Measurements from ENCODE around the gene ITGB4.
A peak's percentile ranks its signal among the peaks of the same experiment; 100 is the strongest.
"Not testable (repeated sequence)": the region's sequence is repeated elsewhere in the genome, so short reads cannot be mapped to it uniquely, and the experiment has no call there.

ITGB4 gene

DNA sequence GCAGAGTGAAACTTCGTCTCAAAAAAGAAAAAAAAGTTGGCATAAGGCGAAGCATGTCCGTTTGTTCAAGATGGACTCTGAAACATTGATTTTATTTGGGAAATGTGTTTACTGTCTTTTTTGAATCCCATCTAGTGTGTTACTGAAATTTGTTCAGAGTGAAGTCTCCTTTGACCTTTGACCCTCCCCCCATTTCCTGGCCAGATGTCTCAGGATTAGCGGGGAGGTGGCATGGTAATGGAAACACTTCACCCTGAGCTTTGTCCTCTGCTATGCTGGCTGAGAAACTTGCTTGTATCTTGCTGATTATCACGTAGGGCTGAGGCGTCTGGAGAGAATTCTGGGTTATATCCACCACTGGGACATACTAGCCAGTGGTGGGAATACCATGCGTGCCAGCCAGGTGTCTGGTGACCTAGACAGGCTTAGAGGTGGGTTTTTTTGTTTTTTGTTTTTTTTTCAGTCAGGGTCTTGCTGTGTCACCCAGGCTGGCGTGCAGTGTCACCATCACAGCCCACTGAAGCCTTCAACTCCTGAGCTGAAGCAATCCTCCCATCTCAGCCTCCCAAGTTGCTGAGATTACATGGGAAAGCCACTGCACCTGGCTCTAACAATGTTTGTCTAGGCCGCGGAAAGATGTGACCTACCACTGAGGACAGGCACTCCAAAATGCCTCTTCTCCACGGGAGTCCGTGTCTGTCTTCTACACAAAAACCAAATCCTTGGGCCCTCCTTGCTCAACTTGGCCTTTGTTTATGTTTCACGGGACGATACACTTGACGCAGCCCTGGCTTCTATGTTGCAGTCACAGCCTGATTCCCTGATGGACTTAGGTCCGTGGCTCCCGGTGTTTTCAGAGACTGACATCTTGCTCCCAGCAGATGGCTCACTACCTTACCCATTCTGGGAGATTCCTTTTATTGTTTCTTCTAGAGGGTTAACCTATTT, 50.3 kb downstream of the ITGB4 start:
- peak; percentile 25 for DNase-seq (ENCODE audit: low read depth)

- no peak for DNase-seq (ENCODE audit: low read depth)
These were observed 52.0 kb downstream of the ITGB4 start for GRCh38 chr17:75773121-75773807.

DNA sequence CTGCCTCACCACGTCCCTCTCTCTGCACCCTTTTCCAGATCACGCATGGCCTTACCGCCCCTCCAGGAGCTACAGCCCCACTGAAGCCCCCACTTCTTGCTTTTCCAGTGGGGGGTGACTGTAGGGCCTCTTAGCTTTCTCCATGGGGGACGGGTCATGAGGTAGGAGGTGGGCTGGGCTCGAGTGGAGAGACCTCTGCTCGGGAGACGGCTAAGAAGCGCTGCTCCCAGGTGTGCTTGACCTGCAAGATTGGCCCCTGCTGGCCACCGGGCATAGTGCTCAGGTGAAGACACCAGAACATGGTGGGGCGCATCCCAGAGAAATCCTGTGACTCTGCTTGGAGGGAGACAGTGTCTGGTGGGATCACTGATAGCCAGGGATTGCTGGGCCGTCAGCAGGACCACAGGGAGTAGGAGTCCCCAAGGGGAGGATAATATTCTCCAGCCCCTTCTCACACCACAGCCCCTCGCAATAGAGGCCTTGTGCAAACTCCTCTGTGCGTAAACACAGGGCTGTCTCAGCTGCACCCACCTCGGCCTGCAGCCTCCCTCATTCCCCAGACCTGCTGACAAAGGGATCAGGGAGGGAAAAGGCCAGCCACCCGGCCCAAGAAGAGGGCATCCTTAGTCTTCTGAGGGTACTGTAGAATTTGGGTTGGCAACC, 52.7 kb downstream of the ITGB4 start:
- DNase-seq (ENCODE audit: low read depth): no peak

DNA sequence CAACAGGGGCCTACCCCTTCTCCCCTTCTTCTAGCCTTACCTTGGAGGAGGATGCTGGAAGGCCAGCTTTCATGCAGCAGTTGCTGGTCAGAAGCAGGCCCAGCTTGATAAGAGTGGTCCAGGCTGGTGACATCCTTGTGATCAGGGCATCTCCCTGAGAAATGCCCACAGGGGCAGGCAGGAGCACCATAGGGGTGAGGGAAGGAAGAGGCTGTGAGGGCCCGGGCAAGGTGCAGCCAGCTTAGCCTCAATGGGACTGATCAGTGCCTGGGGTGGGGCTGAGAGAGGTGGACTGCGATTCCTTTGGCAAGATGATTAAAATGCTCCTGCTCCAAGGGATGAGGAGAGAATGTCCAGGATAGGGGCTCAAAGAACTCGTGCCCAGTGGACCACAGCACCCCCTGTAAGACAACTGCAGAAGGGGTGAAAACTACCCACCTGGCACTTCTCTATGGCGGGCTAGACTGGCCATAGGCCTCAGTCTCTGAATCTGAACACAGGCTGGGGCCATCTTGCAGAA, 53.3 kb downstream of the ITGB4 start:
- no peak for DNase-seq (ENCODE audit: low read depth)

- peak; percentile 21 for DNase-seq (ENCODE audit: low read depth)
These were observed 53.9 kb downstream of the ITGB4 start for GRCh38 chr17:75774991-75775668.

DNA sequence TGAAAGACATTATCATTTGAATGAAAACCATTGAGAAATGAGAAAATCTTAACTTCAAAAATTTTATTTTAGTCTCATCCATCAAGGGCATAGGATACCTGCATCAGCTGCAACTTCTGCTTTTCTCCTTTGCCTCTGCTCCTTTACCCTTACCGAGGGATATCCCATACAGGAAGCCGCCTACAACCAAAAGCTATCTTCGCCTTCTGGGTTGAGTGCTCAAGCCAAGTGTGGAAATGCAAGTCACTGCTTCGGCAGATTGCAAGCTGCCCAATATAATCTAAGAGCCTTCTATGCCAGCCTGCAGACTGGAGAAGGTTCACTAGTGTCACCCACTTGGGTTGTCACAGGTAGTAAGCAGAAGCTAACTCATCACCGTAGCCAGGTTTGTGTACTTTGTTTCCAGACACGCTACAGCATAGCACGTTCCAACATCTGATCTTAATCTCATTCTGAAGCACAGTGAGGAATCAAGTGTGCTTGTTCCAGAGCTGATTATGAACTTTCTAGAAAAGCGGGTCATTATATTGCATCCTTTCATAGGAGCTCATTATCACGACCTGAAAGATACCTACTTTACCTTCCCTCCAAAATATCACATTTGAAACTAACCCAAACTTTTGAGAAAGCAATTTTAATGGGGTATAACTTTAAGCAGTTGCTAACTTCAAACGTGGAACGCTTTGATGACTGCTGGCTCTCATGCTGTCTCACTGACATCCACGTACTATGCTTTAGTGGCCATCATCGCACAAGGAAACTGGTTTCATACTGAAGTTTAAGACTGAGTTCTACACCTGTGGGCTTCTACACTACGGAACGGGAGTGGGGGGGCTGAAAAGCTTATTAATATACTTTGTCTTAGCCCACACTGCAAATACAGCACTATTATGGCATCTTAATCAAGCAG, 55.4 kb downstream of the ITGB4 start:
- peak; percentile 12 for DNase-seq (ENCODE audit: low read depth)

DNA sequence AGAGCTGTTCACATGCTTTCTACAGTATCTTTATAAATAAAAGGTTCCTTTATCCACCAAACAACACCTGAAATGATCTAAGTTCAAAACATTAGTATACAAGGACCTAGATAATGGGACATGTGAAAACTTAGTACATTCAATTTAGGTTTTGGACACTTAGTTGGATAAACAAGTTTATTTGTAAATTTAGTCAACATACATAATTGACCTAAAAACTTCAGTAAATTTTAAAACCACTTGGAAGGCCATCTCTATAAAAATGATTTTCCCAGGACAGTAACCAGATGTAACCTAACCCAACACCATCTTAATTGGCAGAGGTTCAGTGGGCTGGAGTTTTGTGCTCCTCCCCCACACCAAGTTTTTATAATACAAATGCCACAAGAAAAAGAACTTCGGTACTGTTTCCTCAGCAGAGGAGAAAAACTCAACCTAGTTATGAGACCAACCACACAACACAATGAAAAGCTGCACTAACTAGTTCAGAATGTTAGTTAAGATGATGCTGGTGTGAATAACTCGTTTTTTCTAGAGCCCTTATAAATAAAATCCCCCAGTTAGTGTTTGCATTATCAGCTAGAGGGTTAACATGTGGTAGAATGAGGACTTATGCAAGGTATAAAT, 56.1 kb downstream of the ITGB4 start:
- peak; percentile 50 for DNase-seq (ENCODE audit: low read depth)

DNA sequence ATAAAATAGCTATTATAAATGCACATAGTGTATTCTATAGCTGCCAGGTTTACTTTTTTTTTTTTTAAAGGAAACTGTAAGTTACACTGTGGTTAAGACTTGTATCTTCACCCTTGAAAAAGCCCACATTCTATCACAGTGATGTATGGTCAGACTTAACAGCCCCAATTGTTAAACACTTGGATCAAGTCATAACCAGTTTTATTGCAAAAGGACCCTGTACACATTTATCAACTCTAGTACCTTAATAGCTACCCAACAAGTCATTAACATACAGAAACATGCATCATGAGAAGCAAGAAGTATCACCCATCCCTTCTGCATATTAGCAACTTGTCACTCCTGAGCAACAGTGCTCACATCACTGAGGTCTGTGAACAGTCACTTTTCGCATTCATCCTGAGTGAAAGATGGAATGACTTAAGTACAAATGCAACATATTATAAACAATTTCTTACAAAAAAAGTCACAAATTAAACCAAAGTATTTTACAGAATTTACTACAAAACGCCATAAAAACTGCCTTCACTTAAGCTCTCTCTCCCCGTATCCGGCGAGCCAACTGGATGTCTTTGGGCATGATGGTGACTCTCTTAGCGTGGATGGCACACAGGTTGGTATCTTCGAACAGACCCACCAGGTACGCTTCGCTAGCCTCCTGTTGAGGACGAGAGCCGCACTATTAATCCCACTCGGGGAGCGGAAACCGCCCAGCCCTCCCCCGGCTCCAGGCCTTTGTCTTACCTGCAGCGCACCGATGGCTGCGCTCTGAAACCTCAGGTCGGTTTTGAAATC, 57.0 kb downstream of the ITGB4 start:
- DNase-seq (ENCODE audit: low read depth): not testable (repeated sequence)

GRCh38 chr17:75778861-75779249, 57.6 kb downstream of the ITGB4 start:
- DNase-seq (ENCODE audit: low read depth): no peak

- DNase-seq (ENCODE audit: low read depth): peak; percentile 100
These were observed 58.2 kb downstream of the ITGB4 start for GRCh38 chr17:75779250-75779986.

- no peak for DNase-seq (ENCODE audit: low read depth)
These were observed 59.0 kb downstream of the ITGB4 start for GRCh38 chr17:75779987-75780889.

DNA sequence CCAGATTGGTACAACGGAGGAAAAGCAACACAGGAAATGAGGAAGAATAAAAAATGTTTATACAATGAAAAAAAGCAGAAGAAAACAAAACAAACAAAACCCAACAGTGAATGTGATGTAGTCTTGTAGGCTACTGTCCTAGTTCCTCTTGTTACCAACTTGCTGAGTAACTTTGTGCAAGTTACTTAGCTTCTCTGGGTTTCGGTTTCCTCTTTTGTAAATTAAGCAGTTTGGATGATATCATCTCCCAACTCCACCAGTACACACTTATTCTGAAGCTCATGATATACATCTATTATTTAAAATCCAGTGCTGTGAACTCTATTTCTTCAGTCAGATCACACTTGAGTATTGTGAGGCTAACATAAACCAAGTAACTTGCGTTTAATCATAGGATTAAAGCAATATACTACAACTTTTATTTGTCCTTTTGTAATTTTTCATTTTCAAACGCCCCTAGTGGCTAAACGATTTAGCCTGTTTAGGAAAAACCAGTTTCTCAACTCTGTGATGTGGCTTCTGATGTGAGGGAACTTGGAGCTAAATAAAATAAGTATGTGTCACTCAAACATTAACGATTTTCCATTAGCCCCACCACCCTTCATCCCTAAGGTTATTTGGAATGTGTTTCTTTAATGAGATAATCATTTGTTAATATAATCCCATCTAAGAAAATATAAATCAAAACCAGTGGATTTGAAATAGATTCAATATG, 62.0 kb downstream of the ITGB4 start:
- peak; percentile 57 for DNase-seq (ENCODE audit: low read depth)

DNA sequence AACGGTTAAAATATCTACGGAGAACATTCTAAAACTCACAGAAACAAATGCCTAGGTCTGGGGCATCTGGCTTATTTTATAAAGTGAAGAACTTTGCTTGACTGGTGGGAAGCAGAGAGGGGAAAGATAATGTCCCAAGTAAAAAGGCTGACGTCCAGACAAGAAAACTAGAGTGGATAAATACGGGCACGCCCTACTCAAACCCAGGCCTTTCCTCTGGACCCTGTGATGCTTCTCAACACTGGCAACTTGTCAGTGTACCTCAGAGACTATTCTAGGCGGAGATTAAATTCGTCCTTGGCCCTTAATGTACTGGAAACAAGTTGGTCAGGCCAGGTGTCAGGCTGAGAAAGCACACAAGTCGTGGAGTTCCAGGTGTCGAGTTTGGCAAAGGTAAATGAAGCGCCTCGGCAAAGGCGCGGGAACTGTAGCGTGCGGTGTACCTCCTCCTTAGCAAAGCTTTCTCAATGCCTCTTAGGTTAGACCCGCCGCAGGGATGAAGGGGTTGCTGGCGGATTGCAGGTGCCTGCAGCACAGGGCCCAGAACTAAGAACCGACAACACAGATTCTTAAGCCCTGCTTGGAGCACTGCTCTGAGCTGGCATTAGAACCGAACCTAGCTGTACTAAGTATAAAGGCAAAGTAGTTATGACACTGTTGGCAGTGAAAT, 62.7 kb downstream of the ITGB4 start:
- no peak for DNase-seq (ENCODE audit: low read depth)

- peak; percentile 100 for DNase-seq (ENCODE audit: low read depth)
These were observed 63.3 kb downstream of the ITGB4 start, which contains the start of gene UNK for GRCh38 chr17:75784473-75785015. TSS of gene UNK (plus strand) at chr17:75784806. CDS start at chr17:75784881, 75 bp downstream.

GRCh38 chr17:75785016-75785890, 64.0 kb downstream of the ITGB4 start:
- DNase-seq (ENCODE audit: low read depth): peak; percentile 89
